Activated naive CD8-positive, alpha-beta T cell treated with anti-CD3 and anti-CD28 coated beads, Interleukin-2, amount 10 ng/mL, durations not matched to agents 7 days and 5 days (primary cell): ENCODE measurements around the gene GPR84. TPM values are rescaled to one million over a fixed set of nuclear protein-coding genes. Genes with fewer than 3 reads are reported as not detected.

Source experiments
- ATAC-seq: fragments of 150-1000 bp; cut with Tn5 transposase; one replicate; pipeline ENCODE4 v1.10.0; 2021; ENCODE audit warnings: low read depth, moderate library complexity
- POLR2A ChIA-PET: fragments of 350-600 bp; sonication (Branson Sonifier 250); formaldehyde crosslinking; loops from one replicate; lab custom pipeline; 2021; ENCODE audit warnings: antibody characterized with exemption; lab: Charles Lee
- DNase-seq: peaks from one replicate; pipeline ENCODE4 v3.0.0; 2021
- H3K27ac Mint-ChIP-seq: one replicate; pipeline ENCODE4 v1.8.0; 2022; ENCODE audit warnings: mild to moderate bottlenecking, mixed read lengths
- H3K27me3 Mint-ChIP-seq: one replicate; pipeline ENCODE4 v1.8.0; 2022; ENCODE audit warnings: mild to moderate bottlenecking, moderate library complexity, mixed read lengths
- H3K36me3 Mint-ChIP-seq: one replicate; pipeline ENCODE4 v1.8.0; 2021; ENCODE audit warnings: mild to moderate bottlenecking, mixed read lengths
- H3K4me1 Mint-ChIP-seq: one replicate; pipeline ENCODE4 v1.8.0; 2021; ENCODE audit warnings: mixed read lengths
- H3K4me3 Mint-ChIP-seq: one replicate; pipeline ENCODE4 v1.8.0; 2022; ENCODE audit warnings: mild to moderate bottlenecking, moderate library complexity, mixed read lengths
- H3K9me3 Mint-ChIP-seq: one replicate; pipeline ENCODE4 v1.8.0; 2021; ENCODE audit warnings: mixed read lengths
- total RNA-seq, 2 experiments: library from RNA; stranded (reverse); gene quantifications; one replicate each; pipeline ENCODE4 v1.2.3, GENCODE V29; 2021

GPR84 gene
- total RNA-seq, 2 experiments from 2014 or later = 0.39 to 0.65 TPM

DNA sequence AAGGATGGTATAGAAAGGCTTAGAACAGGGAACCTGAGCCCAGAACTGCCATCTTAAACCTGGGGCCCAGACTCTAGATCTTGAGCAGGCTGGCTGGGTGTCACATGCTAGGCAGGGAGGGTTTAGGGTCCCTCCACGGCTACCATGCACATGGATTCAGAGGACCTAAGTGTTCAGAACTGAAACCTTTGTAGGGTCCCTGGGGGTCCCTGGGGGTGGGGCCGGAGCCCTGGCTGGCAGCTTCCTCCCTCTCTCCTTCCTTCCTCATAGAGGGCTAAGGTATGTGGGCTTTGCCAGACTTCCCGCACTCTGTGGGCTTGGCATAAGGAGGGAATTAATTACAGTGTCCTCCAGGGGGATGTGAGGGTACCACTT lies 24.8 kb upstream of the GPR84 start:
- no peaks in the 10 kb centered on the region for H3K27me3 Mint-ChIP-seq
- no peak overlapping the region for H3K27ac Mint-ChIP-seq
- H3K9me3 Mint-ChIP-seq = no peaks in the 10 kb centered on the region
- H3K4me1 Mint-ChIP-seq = peaks cover 23% of the 10 kb centered on the region
- no peak overlapping the region for H3K4me3 Mint-ChIP-seq
- POLR2A ChIA-PET = no interaction called here
- H3K36me3 Mint-ChIP-seq = peaks cover 3% of the 10 kb centered on the region
- DNase-seq (no peak), ATAC-seq (no peak)

DNA sequence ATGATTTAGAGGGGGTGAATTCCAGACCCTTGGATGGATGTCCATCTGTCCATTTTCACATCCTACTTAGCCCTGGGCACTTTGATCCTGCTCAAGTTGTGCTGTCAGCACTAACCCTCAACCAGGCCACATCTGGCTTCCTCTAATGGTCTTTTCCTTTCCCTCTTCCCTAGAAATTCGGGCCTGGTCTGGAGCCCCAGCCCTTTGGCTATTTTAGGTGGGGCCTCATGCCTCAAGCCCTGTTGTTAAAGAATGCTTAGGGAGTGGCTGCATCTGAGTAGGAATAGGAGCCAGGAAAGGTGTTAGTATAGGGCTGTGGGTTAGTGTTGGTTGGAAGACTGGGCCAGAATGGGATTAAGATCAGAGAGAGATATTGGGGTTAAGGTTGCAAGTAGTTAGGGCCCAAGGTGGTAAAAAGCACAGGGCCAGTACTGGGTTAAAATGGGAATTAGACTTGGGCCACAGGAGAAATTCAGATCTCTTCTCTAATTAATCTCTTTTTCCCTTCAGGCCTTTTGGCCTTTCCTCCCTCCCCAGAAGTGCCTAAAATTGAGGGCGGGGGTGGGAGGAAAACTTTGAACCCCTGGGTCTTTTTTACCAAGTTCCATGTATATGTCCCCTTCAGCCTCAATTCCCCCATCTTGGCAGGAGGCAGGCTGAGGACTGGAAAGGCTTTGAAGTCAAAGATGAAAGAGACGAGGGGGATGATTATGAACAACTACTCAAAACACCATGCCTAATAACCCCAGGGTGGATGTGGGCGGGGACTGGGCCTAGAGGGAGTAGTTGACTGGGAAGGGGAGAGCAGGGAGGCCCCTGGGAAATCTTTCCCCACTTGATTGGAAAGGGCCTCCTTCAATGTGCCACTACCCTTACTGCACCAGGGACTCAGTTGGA lies 24.2 kb upstream of the GPR84 start:
- Mint-ChIP-seq H3K27ac (no peak overlapping the region), H3K4me3 (no peak overlapping the region), H3K9me3 (no peaks in the 10 kb centered on the region), H3K4me1 (peaks cover 17% of the 10 kb centered on the region), H3K36me3 (peaks cover 3% of the 10 kb centered on the region), H3K27me3 (no peaks in the 10 kb centered on the region)
- no peak for DNase-seq
- POLR2A ChIA-PET = no interaction called here
- ATAC-seq = no peak

DNA sequence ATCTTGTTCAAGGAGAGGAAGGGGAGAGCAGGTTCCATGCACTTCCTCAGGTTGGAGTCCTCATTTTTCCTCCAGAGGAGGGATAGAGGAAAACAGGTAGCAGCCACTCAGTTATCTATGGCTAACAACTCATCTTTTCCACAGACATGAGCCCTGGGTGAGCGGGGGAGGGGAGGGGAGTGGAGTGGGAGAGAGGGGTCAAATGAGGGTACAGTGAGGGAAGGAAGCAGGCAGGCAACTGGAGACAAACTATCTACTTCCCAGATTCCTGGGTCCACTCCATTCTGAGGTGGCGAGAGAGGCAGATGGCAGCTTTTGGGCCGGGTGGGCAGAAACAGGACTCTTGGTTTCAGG lies 22.8 kb upstream of the GPR84 start:
- Mint-ChIP-seq H3K27me3 (no peaks in the 10 kb centered on the region), H3K36me3 (peaks cover 3% of the 10 kb centered on the region), H3K9me3 (no peaks in the 10 kb centered on the region), H3K4me3 (no peak overlapping the region), H3K27ac (peak overlapping the region; percentile 13), H3K4me1 (peaks cover 13% of the 10 kb centered on the region)
- POLR2A ChIA-PET = no interaction called here
- no peak for ATAC-seq
- no peak for DNase-seq

DNA sequence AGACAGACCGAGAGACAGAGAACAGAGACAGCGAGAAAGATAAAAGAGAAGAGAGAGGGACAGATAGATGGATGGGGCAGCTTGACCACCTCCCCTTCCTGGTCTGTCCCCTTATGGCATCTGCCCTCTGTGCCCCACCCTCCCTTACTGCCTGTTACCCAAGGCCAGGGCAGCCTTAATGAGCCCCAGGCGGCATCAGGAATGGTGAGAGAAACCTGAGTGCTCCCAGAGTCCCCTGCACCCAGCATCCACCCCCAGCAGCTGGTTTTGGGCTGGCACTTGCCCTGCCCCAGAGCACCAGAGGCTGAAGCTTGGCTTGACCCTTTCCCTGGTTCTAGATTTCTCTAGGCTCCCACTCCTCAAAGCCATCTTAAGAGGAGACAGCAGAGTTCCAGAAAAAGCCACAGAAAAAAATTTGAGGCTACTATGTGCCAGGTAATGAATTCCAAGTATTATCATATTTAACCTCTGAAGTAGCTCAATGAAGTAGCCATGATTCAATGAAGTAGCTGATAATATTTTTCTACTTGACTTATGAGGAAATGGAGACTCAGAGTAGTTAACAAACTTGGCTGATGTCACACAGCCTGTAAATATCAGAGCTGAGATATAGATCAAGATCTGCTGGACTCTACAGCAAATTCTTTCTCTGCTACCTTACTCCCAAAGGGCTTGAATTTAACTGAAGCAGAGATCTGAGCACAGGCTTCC lies 22.3 kb upstream of the GPR84 start:
- ATAC-seq = no peak
- peak overlapping the region; percentile 13 for H3K27ac Mint-ChIP-seq

DNA sequence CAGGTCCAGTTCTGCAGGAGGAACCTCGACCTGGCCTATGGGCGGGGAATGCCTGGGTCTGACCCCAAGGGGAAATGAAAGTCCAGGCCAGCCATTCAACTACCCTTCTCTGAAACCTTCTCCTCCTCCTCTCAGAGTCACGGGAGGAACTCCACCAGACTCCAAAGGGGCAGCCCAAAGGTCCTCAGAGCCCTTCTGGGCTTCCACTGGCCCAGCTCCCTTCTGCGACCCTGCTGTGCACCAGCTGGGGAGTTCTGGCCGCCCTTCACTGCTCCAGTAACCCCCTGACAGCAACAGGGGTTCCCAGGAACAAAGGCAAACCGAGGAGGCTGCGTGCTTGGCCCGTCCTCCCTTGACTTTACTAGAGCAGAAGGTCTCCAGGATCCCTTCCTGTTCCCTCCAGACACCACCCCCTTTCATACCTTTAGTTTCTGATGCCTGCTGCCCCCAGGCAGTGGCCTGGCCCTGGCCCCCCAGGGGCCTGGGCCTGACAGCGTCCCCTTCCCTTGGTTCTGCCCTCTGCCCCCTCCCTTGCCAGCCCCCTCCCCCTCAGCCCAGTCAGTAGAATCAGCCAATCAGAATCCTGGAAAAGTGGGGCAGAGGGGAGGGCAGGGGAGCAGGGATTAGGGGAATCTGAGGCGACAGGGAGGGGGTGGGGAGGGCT lies 21.1 kb upstream of the GPR84 start:
- Mint-ChIP-seq H3K9me3 (no peaks in the 10 kb centered on the region), H3K36me3 (no peaks in the 10 kb centered on the region), H3K4me1 (peaks cover 5% of the 10 kb centered on the region), H3K27ac (no peak overlapping the region), H3K27me3 (no peaks in the 10 kb centered on the region), H3K4me3 (no peak overlapping the region)
- ATAC-seq = no peak
- DNase-seq = no peak
- POLR2A ChIA-PET = no interaction called here

More for the DNA sequence above, 22.3 kb upstream of the GPR84 start:
- Mint-ChIP-seq H3K4me1 (peaks cover 8% of the 10 kb centered on the region), H3K9me3 (no peaks in the 10 kb centered on the region), H3K4me3 (no peak overlapping the region), H3K27me3 (no peaks in the 10 kb centered on the region), H3K36me3 (no peaks in the 10 kb centered on the region)
- DNase-seq = no peak
- POLR2A ChIA-PET = no interaction called here

DNA sequence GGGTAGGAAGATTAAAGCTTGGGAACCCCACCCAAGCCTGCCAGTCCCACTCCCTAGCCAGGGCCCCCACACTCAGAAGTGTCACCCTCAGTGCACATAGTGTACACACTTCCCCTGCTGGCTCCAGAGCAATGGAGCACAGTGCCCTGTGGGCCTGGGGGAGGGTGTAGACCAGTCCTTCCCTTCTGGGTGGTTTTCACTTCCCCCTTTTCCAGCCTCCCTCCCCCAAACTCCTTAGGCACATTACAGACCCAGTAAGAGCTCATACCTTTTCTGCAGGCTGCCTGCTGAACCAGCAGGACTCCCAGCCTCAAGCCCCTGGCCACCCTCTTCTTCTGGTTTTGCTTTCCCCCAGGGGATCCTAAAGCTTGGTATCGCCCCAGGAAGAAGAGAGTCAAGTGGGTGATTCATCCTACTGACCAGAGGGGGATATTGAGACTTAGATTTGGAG lies 20.3 kb upstream of the GPR84 start, which contains the start of gene ZNF385A:
TSS of gene ZNF385A (minus strand) at position 143 of the 451 bp plus-strand sequence. CDS start 219 bp downstream, outside the sequence.
- DNase-seq (no peak), ATAC-seq (no peak)
- H3K27ac Mint-ChIP-seq = peak within 1 kb of the TSS; percentile 23
- peaks cover 3% of the 10 kb centered on the region for H3K4me1 Mint-ChIP-seq
- H3K9me3 Mint-ChIP-seq = no peaks in the 10 kb centered on the region
- POLR2A ChIA-PET = no interaction called here
- H3K4me3 Mint-ChIP-seq = no peak within 1 kb of the TSS
- H3K27me3 Mint-ChIP-seq = no peaks in the 10 kb centered on the region
- H3K36me3 Mint-ChIP-seq = no peaks in the 10 kb centered on the region

DNA sequence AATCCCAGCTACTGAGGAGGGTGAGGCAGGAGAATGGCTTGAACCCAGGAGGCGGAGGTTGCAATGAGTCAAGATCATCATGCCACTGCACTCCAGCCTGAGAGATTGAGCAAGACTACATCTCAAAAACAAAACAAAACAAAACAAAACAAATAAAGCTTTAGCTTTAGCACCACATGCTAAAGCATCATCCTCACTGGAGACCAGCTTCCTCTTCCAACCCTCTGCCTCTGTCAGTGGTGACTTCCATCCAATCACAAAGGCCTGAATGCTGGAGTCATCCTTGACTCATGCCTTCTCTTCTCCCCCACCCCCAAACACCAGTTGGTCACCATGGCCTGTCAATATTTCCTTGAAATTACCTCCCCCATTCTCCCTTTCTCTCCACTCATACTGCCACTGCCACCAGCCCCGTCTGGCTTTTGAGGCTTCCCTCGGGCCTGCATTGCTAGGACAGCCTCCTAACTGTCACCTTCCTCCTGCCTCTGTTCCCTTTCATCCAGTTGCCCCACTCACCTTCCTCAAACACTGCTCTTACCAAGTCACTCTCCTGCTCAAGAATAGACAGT lies 18.8 kb upstream of the GPR84 start:
- Mint-ChIP-seq H3K9me3 (no peaks in the 10 kb centered on the region), H3K27me3 (peaks cover 3% of the 10 kb centered on the region), H3K4me3 (no peak overlapping the region), H3K36me3 (no peaks in the 10 kb centered on the region), H3K27ac (no peak overlapping the region), H3K4me1 (peaks cover 6% of the 10 kb centered on the region)
- ATAC-seq (no peak), DNase-seq (no peak)
- POLR2A ChIA-PET = interaction anchor here (0.7 kb wide), 1 partner anchor 210 kb away, joined by 3 read pairs; no protein-coding TSS in a partner anchor

DNA sequence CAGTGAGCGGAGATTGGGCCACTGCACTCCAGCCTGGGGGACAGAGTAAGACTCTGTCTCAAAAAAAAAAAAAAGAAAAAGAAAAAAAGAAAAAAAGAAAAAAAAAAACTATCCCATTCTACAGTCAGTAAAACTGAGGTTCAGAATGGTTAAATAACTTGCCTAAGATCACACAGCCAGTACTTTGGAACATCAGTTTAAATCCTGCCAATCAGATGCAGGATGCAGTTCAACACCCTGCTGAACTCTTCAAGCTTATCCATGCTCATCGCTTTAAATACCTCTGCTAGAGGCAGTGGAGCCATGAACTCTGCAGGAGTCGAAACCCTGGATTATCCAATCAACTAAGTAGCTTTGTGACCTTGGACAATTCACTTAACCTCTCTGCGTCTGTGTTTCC lies 16.9 kb upstream of the GPR84 start:
- no peaks in the 10 kb centered on the region for H3K9me3 Mint-ChIP-seq
- peaks cover 6% of the 10 kb centered on the region for H3K4me1 Mint-ChIP-seq
- no peak for DNase-seq
- no peak overlapping the region for H3K27ac Mint-ChIP-seq
- no peaks in the 10 kb centered on the region for H3K36me3 Mint-ChIP-seq
- POLR2A ChIA-PET = interaction anchor here (1.7 kb wide), 1 partner anchor 15 kb away, joined by 3 read pairs; no protein-coding TSS in a partner anchor
- peaks cover 5% of the 10 kb centered on the region for H3K27me3 Mint-ChIP-seq
- no peak for ATAC-seq
- H3K4me3 Mint-ChIP-seq = no peak overlapping the region

DNA sequence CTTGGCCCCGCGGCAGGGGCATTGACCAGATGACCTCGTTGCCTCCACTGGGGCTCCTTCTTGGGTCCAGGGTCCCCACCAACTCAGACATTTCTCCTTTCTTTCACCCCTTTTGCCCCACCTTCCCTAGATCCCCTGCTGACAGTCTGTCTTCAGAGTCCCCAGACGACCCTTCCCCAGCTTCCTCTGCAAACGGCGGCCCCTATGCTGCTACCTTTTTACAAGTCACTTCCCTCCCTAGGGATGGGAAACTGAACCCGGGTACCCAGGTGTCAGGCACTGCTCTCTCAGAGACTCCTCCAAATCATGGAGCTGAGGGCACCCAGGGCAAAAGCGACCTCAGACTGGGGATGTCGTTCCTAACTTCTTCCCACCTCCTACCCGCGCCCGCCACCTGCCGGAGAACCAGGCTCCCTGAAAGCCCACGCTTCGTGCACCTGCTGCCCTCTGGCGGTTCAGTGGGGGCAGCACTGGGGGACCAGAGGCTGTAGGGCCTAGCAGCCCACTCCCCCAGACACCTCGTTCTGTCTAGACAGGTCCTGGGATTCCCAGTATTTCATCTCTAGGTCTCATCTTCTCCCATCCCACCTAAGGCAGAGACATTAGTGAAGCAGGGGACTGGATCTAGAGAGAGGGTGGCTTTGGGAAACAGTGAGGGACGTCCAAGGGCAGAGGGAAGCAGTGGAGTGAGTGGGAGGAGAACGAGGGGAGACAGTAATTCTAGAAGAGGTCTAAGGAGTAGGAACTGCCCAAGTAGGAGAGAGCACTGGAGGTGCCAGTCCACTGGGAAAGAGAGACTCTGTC lies 15.3 kb upstream of the GPR84 start:
- H3K9me3 Mint-ChIP-seq = no peaks in the 10 kb centered on the region
- DNase-seq = peak; percentile 92
- POLR2A ChIA-PET = interaction anchor here (0.5 to 1.3 kb wide), 3 partner anchors 9 to 87 kb away, joined by 3 to 4 read pairs (median 3); no protein-coding TSS in a partner anchor
- H3K36me3 Mint-ChIP-seq = no peaks in the 10 kb centered on the region
- H3K4me3 Mint-ChIP-seq = peak overlapping the region; percentile 12
- H3K4me1 Mint-ChIP-seq = peaks cover 6% of the 10 kb centered on the region
- ATAC-seq = peak; percentile 93
- peaks cover 5% of the 10 kb centered on the region for H3K27me3 Mint-ChIP-seq
- peak overlapping the region; percentile 31 for H3K27ac Mint-ChIP-seq

DNA sequence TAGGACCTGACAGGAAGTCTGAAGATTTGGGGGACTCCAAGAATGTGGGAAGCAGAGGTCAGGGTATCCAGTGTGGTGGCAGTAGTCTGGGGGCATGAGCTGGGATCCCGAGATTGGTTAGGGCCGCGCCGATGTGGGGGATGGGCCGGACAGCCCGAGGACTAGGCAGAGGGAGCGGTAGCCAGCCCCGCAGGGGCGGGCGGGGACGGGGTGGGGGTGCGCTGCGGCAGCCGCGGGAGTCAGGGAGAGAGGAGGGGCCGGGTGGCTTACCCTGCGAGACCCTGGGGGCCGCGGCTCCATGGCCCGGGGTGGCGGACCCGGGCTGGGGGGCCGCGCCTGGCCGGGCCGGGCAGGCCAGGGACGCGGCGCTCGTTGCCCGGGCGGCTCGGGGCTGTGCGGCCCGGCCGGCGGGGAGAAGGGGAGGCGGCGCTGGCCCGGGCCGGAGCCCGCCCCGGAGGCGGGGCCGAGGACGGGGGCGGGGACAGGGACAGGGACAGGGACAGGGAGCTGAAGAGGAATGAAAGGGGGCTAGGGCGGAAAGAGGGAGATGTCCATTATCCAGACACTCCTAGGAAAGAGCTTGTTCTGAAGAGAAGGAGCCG lies 14.6 kb upstream of the GPR84 start:
- Mint-ChIP-seq H3K4me3 (peak overlapping the region; percentile 12), H3K27me3 (peaks cover 5% of the 10 kb centered on the region), H3K4me1 (peaks cover 7% of the 10 kb centered on the region), H3K9me3 (no peaks in the 10 kb centered on the region), H3K36me3 (no peaks in the 10 kb centered on the region), H3K27ac (peak overlapping the region; percentile 57)
- POLR2A ChIA-PET = interaction anchor here (1.0 to 1.3 kb wide), 2 partner anchors 8 to 20 kb away, joined by 3 to 4 read pairs; no protein-coding TSS in a partner anchor
- ATAC-seq (no peak), DNase-seq (no peak)

DNA sequence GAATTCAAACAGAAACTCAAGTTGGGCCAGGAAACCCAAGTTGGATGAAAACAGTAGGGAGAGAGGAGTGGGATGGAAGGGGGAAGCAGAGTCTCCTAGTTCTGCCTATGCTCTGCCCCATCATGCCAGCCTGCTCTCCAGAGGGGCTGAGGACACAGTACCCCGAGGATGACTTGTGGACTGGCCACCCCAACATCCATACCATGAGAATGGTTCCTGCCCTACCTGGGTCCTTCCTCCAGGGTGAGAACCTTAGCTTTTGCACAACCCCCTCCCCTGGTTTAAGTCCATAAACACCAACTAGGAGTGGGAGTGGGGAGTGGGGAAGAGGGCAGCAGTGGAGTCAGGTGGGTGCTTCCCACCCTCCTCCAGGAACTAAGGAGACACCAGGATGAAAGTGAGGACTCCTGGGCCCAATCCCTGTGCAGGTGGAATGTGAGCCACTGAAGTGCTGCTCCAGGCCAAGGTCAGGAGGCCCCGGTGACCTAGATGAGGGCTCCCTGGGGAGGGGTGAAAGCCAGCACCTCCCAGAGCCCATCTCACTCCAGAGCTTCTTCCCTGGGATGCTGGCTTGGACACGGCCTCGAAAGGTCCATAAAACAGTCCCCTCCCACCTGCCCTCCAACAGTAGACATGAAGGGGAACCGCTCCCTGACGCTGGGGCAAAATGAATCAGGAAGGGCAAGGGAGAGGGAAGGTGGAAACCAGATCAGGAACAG lies 13.7 kb upstream of the GPR84 start:
- Mint-ChIP-seq H3K4me1 (peaks cover 12% of the 10 kb centered on the region), H3K4me3 (no peak overlapping the region), H3K9me3 (no peaks in the 10 kb centered on the region), H3K27ac (no peak overlapping the region), H3K27me3 (peaks cover 5% of the 10 kb centered on the region), H3K36me3 (no peaks in the 10 kb centered on the region)
- POLR2A ChIA-PET = interaction anchor here (1.3 kb wide), 1 partner anchor 19 kb away, joined by 3 read pairs; no protein-coding TSS in a partner anchor
- ATAC-seq = no peak
- no peak for DNase-seq
